Measurements from ENCODE around the gene TMCO2.

- TF ChIP-seq EZH2phosphoT487 (IDR thresholded peaks at IDR 0.05; ENCODE audit: borderline replicate concordance, low read length) (no peak), CTCF (IDR thresholded peaks at IDR 0.05; ENCODE audit: low read depth, low read length, poor library complexity, severe bottlenecking) (no peak)
Measured at GRCh38 chr1:40257688-40258444, 10.1 kb downstream of the TMCO2 start, which contains the start of gene ZMPSTE24.
